MM.1S (cell line): ENCODE results near the gene DSCAML1.

ENCODE experiments used
- DNase-seq: peaks from one replicate; pipeline ENCODE4 v3.0.0-alpha.2; 2015
- H2AFZ ChIP-seq: fragments of 300-600 bp; sonication (generic); 2 replicates; pipeline ENCODE4 v1.6.0; 2016; ENCODE audit warnings: antibody characterized with exemption, low read length
- H3F3A ChIP-seq: fragments of 300-600 bp; sonication (generic); 2 replicates; pipeline ENCODE4 v1.6.1; 2016; ENCODE audit warnings: mild to moderate bottlenecking, antibody characterized with exemption, low read length, moderate library complexity, mixed read lengths; ENCODE audit not compliant: insufficient read depth
- H3K27ac ChIP-seq: fragments of 300-600 bp; sonication (generic); 2 replicates; pipeline ENCODE4 v1.5.1; 2016; ENCODE audit warnings: mild to moderate bottlenecking, low read length
- H3K27me3 ChIP-seq: fragments of 300-600 bp; sonication (generic); replicated peaks from 2 replicates; pipeline ENCODE4 v1.6.0; 2016; ENCODE audit warnings: low read length; ENCODE audit not compliant: insufficient read depth
- H3K36me3 ChIP-seq: fragments of 300-600 bp; sonication (generic); replicated peaks from 2 replicates; pipeline ENCODE4 v1.6.1; 2016; ENCODE audit warnings: mild to moderate bottlenecking, low read length, mixed read lengths; ENCODE audit not compliant: insufficient read depth
- H3K4me1 ChIP-seq: fragments of 300-600 bp; sonication (generic); 2 replicates; pipeline ENCODE4 v1.6.1; 2016; ENCODE audit warnings: low read length, mixed read lengths
- H3K4me2 ChIP-seq: fragments of 300-600 bp; sonication (generic); 2 replicates; pipeline ENCODE4 v1.6.0; 2016; ENCODE audit warnings: low read depth, low read length
- H3K4me3 ChIP-seq: fragments of 300-600 bp; sonication (generic); 2 replicates; pipeline ENCODE4 v1.5.1; 2016; ENCODE audit warnings: low read length, mixed read lengths
- H3K79me2 ChIP-seq: fragments of 300-600 bp; sonication (generic); 2 replicates; pipeline ENCODE4 v1.6.1; 2016; ENCODE audit warnings: mixed run types, low read length, mixed read lengths
- H3K9ac ChIP-seq: fragments of 300-600 bp; sonication (generic); 2 replicates; pipeline ENCODE4 v1.6.1; 2016; ENCODE audit warnings: low read length, mixed read lengths
- H3K9me2 ChIP-seq: fragments of 300-600 bp; sonication (generic); replicated peaks from 2 replicates; pipeline ENCODE4 v1.6.1; 2016; ENCODE audit warnings: mild to moderate bottlenecking, low read length, mixed read lengths; ENCODE audit not compliant: insufficient read depth
- H3K9me3 ChIP-seq: fragments of 300-600 bp; sonication (generic); replicated peaks from 2 replicates; pipeline ENCODE4 v1.6.1; 2016; ENCODE audit warnings: mild to moderate bottlenecking, low read length, mixed read lengths; ENCODE audit not compliant: insufficient read depth
- H4K20me1 ChIP-seq: fragments of 300-600 bp; sonication (generic); 2 replicates; pipeline ENCODE4 v1.6.1; 2016; ENCODE audit warnings: mild to moderate bottlenecking, low read length, moderate library complexity, mixed read lengths; ENCODE audit not compliant: insufficient read depth
- EZH2 ChIP-seq: fragments of 300-600 bp; sonication (generic); optimal IDR thresholded peaks from 2 replicates; pipeline ENCODE3; 2017; ENCODE audit warnings: low read depth, mild to moderate bottlenecking, antibody characterized with exemption, low read length, mixed read lengths
- EZH2phosphoT487 ChIP-seq: fragments of 300-600 bp; sonication (generic); IDR thresholded peaks from 2 replicates; pipeline ENCODE4 v1.6.1; 2018; ENCODE audit warnings: antibody characterized with exemption, low read length
- TF ChIP-seq, protein P1 (sequence below): fragments of 300-600 bp; sonication (generic); IDR thresholded peaks from 2 replicates; pipeline ENCODE4 v1.5.1; 2016; ENCODE audit warnings: antibody characterized with exemption, low read length, mixed read lengths

Gene DSCAML1

DNA sequence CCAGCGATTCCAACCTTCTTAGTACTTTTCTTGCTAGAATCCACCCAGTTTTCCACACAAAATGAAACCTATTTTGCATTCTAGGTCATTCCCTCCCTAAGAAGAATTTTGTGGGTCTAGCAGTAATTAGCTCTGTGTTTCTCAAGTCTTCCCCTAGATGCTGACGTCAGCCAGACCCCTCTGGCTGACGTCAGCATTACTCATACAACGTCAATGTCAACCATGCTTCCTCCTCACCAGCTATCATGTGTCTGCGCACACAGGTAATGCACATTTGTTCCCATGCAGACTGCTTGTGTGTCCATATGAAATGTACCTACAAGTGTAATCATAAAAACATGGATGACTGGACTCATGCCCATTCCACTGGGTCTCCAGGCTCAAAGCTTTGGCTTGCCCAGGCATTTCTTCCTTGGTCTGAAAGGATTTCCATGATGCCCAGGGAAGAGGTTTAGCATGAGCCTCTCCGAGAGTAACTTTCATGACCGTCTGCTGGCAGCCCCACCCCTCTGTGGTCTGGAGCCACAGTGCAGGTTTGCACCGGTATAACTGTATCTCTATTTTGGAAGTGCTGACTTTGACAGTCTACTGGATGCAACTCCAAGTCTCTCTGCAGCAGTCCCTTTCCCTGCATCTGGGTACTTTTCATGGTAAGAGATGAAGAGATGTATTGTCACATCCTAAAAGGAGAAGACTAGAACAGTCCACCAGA is 58.6 kb downstream of the DSCAML1 start:
- Histone ChIP-seq H2AFZ (no peak overlapping the region), H3K79me2 (no peaks in the 10 kb centered on the region), H3F3A (no peaks in the 10 kb centered on the region), H3K36me3 (no peaks in the 10 kb centered on the region), H3K9me2 (no peaks in the 10 kb centered on the region), H3K27me3 (peaks cover 34% of the 10 kb centered on the region), H3K4me1 (no peaks in the 10 kb centered on the region), H3K9me3 (no peaks in the 10 kb centered on the region), H4K20me1 (no peaks in the 10 kb centered on the region), H3K4me3 (no peak overlapping the region), H3K9ac (no peak overlapping the region), H3K4me2 (no peak overlapping the region), H3K27ac (no peak overlapping the region)
- no peak for DNase-seq
- TF ChIP-seq EZH2 (no peak), EZH2phosphoT487 (no peak)
- TF ChIP-seq, protein P1, sequence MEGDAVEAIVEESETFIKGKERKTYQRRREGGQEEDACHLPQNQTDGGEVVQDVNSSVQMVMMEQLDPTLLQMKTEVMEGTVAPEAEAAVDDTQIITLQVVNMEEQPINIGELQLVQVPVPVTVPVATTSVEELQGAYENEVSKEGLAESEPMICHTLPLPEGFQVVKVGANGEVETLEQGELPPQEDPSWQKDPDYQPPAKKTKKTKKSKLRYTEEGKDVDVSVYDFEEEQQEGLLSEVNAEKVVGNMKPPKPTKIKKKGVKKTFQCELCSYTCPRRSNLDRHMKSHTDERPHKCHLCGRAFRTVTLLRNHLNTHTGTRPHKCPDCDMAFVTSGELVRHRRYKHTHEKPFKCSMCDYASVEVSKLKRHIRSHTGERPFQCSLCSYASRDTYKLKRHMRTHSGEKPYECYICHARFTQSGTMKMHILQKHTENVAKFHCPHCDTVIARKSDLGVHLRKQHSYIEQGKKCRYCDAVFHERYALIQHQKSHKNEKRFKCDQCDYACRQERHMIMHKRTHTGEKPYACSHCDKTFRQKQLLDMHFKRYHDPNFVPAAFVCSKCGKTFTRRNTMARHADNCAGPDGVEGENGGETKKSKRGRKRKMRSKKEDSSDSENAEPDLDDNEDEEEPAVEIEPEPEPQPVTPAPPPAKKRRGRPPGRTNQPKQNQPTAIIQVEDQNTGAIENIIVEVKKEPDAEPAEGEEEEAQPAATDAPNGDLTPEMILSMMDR: no peak

DNA sequence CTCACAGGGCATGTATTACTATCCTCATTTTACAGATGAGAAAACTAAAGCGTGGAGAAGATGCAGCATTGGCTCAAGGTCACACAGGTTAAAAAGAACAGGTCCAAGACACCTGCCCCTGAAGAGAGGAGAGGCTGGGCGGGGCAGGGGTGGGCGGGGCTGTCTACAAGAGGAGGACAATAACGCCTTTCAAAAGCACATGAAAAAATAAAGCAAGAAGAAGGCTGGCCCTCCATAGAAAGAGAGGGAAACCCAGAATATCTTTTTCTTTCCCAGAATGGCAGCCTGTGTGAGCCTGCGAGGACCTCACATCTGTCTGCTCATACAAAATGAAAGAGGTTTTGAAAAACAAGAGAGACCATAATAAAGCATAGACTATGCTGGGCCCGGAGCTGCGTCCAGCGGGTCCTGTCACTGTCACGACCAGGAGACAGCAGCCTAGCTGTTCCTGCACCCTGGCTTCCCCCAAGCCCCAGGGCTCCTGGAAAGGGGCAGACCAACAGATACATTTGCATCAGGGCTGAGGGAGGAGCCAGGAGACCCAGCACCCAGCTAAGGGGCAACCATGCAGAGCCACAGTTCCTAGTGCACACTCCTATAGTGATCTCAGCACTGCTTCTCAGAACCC is 61.6 kb downstream of the DSCAML1 start:
- Histone ChIP-seq H3K27me3 (peaks cover 25% of the 10 kb centered on the region; the same call in 1 of the 2 replicates), H3K27ac (no peak overlapping the region), H4K20me1 (no peaks in the 10 kb centered on the region), H3K4me3 (no peak overlapping the region), H3K4me2 (no peak overlapping the region), H3K4me1 (no peaks in the 10 kb centered on the region), H3K9ac (no peak overlapping the region), H2AFZ (no peak overlapping the region), H3F3A (no peaks in the 10 kb centered on the region), H3K9me3 (no peaks in the 10 kb centered on the region), H3K79me2 (no peaks in the 10 kb centered on the region), H3K36me3 (no peaks in the 10 kb centered on the region), H3K9me2 (no peaks in the 10 kb centered on the region)
- TF ChIP-seq EZH2 (no peak), EZH2phosphoT487 (no peak)
- TF ChIP-seq, protein P1: no peak
- DNase-seq: no peak

DNA sequence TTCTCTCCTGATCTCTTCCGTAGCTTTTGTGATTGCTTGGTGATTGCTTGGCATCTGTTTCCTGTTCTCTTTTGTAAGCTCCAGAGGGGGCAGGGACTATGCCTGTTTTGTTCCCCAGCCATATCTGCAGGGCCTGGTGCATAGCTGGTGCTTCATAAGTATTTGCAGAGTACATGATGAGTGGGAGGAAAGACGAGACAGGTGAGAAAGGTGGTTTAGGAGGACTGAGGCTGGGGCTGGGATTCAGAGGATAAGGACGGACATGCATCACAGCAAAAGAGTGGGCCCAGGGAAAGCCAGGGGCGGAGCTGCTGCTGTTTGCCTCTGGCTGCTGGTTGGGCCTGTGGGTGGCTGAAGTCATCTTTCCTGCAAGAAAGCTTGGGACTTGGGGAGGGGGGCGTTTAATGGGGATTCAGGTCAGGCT is 62.4 kb downstream of the DSCAML1 start:
- no peaks in the 10 kb centered on the region for H3K9me3 ChIP-seq
- H2AFZ ChIP-seq: no peak overlapping the region
- H3F3A ChIP-seq: no peaks in the 10 kb centered on the region
- no peaks in the 10 kb centered on the region for H3K9me2 ChIP-seq
- H3K36me3 ChIP-seq: no peaks in the 10 kb centered on the region
- no peak overlapping the region for H3K9ac ChIP-seq
- H3K27ac ChIP-seq: no peak overlapping the region
- H4K20me1 ChIP-seq: no peaks in the 10 kb centered on the region
- H3K27me3 ChIP-seq: peaks cover 22% of the 10 kb centered on the region; the same call in 1 of the 2 replicates
- TF ChIP-seq, protein P1: no peak
- TF ChIP-seq EZH2phosphoT487 (no peak), EZH2 (no peak)
- H3K4me3 ChIP-seq: no peak overlapping the region
- no peaks in the 10 kb centered on the region for H3K4me1 ChIP-seq
- DNase-seq: no peak
- no peaks in the 10 kb centered on the region for H3K79me2 ChIP-seq
- H3K4me2 ChIP-seq: no peak overlapping the region
